Middle frontal gyrus (tissue), 1 donor: ENCODE data around the gene RNF130.

Experiments
- DNase-seq: peaks from one replicate; pipeline ENCODE4 v3.0.0-alpha.2; 2015; ENCODE audit warnings: low spot score; ENCODE audit errors: extremely low spot score

Gene RNF130

DNA sequence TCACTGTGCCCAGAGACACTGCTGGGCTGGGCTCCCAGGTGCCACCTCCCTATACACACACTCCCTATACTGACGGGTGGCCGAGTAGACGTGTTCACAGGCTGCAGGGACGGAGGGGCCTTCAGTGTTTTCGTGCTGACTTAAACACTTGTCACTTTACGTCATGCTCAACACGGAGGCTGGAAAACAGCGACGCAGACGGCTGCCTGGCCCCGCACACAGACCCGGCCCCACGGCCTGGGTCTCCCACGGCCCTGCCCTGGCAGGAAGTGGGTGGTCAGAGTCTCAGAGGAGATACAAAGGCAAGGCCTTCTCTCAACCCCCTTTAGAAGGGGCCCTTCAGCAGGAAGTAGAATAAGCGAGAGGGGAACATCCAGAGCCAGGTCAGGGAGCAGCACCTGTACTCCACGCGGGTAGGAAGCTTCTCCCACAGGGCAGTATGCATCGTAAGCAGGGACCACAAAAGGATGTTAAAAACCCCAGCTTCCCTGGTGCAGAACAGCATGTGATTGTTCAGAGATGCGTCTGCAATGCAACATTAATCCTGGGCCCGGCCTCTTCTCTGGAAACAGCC is 152.0 kb downstream of the RNF130 start:
- DNase-seq: no peak

DNA sequence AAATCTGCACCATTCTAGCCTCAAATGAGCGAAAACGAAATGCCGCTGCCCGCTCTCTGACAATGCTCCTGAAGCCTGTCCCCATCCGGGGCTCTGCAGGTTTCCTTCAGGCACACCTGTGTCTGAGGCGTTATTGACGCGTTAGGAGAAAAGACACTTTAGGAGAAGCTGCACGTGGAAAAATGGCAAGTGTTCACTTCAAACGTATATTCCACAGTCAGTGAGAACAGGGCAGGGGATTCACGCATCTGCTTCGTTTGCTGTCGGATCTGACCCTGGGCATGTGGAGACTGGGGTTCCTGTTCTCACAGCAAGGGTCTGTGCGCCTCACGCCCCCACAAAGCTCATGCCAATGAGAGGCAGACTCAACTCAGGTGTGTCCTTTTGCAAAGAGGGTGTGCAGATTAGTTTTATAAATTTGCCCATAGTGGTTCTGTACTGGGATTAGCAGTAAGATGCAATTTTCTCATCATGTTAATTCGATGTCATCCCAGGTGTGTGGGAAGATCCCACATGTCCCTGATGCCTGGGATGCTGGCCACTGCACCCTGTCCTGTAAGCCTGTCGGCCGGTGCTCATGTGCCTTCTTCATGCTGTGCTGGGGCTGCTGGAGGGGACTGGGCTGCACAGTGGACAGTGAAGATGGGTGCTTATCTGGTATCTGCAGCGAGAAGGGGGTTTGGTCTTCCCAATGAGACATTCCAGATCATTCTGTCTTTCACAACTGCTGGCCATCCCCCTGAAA is 152.6 kb downstream of the RNF130 start:
- no peak for DNase-seq

DNA sequence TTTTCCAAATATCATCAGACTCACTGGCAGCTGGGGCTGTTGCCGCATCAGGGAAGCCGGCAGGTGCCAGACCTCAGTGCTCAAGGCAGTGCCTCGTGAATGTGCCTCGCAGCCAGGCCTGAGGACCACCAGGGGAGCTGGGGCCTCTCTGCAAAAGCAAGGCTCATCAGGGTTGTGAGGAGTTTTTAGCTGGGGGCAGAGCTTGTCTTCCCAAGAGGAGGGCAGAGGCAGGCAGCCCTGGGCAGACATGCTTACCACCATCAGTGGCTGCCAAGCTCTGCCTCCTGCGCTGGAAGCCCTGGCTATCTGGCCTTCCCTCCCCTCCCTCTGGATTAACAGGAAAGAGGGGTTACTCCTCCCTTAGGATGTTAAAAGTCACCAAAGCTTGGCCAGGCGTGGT is 155.0 kb downstream of the RNF130 start:
- DNase-seq: no peak

DNA sequence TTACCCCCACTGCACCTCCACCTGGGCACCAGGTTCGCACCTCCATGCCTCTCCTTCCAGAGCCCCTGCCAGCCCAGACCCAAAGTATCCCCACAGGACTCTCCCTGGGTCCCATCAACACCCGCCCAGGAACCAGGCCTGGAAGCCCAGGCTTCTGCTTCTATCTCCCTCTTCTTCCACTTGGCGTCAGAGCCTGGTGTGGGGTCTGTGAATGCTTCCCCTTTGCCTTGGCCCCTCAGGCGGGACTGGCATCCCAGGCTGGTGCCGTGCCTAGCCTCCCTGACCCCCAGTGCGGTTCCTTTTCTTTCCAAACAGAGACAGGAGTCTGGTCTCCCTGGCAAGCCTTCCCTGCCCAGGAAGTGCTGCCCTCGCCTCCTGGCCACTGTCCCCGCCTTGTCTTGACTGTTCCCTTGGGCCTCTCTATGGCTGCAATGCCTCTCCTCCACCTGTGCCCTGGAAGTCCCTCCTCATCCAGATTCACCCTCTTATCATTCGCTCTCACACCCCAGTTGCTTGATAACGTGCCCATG is 156.1 kb downstream of the RNF130 start:
- DNase-seq: no peak

DNA sequence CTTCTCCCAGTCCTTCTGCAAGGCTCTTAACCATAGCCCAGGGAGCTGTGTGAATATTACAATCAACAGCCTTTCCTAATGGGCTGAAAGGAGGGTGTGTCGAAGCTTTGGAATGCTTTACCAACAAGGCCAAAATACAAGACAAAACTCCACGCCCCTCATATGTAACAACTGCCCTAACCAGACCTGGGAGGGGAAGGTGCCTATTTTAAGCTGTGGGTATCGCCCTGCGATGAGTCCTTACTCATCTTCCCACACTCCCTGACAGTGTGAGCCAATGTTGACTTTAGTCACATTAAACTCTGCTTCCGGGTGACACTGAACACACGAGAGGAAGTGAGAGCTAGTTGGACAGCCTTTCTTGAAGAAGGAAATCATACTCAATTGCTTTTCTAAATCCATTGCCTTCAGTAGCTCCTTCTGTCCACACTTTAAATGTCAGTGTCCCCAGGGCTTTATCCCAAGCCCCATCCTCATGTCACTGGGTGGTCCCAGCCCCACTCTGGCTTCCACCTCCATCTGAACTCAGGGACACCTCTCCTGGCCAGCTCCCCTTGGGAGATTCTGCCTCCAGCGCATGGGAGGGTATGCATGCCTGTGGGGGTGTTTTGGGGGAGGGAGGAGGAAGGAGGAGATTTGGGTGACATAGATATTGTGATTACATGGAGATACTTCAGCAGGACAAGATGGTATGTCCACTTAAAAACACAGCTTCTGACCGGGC is 157.4 kb downstream of the RNF130 start:
- DNase-seq: no peak

DNA sequence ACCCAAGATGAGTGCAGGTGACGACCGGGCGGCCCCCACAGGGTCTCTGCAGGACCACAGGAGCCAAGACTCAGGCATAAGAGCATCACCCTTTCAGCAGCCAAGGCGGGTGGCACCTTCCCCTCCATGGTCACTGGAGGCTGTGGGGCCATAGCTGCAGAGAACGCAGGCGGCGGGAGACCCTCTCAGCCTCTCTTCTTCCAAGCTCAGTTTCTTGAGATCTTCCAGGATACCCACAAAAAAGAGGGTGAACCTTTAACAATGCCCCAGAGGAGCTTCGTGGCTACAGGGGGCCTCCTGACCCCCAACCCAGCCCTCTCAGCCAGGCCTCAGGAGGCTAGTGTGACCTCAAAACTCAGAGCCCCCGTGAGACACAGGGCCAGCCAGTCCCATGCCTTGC is 158.1 kb downstream of the RNF130 start:
- DNase-seq: no peak

DNA sequence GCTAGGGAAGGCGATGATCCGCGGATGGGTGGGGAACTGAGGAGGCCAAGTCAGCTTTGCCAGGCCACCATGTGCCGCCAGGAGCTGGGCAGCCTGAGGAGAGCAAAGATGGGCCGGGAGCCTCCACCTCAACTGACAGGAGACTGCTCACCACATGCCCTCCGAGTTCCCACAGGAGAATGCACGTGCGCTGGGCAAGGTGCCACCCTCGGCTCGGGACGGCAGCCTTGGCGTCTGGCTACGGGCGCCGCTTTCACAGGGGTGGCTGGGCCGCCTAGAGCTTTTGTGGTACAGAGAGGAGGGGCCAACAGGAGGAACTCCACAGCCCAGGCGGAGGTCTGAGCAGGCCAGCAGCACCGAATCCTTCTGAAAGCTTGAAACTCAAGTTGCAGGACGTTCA is 158.6 kb downstream of the RNF130 start:
- DNase-seq: no peak

DNA sequence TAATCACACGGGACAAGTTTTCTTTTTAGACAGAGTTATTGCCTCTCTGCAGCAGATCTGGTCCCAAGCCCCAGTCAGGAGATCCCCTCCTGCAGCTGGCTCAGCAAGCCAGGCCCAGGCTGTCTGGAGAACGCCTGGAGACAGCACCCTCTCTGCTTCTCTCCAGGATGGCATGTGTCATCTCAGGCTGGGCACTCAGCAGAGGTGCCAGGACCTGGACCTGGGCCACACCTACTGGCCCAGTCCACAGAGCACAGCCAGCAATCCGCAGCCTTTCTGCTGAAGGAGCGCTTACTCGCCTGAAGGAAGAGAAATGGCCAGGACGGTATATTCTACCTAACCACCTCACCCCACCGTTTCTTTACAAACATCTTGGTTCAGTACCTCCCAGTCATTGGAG is 159.2 kb downstream of the RNF130 start:
- DNase-seq: no peak

DNA sequence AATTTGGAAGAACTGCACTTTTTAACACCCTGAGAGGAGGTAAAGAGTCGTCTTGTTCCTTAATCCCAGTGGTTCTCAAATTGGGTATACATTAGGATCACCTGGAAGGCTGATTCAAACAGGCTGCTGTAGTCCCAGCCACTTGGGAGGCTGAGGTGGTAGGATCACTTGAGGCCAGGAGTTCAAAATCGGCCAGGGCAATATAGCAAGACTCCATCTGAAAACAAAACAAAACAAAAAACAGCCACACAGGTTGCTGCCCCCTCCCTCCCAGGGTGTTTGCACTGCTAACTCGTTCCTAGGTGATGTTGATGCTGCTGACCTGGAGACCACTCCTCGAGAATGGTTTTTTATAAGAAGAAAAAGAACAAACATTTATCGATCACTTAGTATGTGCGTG is 162.3 kb downstream of the RNF130 start:
- DNase-seq: no peak

DNA sequence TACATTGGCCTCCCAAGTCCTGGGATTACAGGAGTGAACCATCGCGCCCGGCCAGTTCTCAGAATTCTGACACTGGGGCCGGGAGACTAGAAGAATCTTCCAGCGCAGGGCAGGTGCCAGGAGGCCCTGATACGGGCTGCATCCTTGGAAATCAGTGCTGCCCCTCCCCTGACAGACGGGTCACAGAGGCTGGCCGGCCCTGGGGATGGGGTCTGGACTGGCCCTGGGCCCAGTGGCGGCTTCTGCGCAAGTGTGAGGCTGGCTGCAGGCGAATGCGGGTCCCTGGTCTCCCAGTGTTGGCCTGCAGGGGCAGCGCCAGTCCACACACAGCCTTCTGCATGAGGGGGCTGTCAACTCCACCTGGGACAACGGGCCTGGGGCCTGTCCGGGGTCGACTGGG is 163.0 kb downstream of the RNF130 start:
- no peak for DNase-seq

DNA sequence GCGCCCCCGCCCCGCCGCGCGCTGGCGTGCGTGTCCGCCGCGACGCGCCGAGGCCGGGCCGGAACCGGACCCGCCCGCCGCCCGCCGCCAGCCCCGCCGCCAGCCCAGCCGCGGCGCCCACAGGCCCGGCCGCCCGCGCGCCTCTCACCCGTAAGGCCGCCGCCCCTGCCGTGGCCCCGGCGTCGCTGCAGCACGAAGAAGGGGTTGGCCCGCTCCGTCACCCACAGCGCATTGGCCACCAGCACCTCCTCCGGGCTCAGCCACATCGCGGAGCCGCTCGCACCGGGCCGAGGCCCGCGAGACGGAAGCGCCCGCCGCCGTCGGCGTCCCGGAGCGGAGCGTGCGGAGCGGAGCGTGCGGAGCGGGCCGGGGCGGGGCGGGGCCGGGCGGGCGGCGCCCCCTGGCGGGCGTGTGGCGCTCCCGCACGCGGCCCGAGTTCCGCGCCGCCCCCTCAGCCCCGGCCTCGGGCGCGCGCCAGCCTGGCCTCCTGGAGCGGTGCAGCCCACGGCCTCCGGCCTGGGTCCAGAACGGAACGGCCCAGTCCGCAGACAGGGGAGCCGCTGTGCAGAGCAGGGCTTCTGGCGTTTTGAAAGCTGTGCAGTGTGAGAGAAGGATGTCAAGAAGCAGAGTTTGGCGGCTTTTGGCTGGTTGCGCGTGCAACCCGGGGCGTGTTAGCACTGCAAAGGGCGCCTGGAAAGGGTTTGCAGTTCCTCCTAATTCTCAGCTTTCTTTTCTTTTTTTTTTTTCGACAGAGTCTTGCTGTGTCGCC is 163.8 kb downstream of the RNF130 start, which contains the start of gene TBC1D9B:
Gene TBC1D9B (minus strand): TSS at position 342 of the 769 bp plus-strand sequence. CDS start 76 bp downstream, at position 266.
- DNase-seq: peak; percentile 44

DNA sequence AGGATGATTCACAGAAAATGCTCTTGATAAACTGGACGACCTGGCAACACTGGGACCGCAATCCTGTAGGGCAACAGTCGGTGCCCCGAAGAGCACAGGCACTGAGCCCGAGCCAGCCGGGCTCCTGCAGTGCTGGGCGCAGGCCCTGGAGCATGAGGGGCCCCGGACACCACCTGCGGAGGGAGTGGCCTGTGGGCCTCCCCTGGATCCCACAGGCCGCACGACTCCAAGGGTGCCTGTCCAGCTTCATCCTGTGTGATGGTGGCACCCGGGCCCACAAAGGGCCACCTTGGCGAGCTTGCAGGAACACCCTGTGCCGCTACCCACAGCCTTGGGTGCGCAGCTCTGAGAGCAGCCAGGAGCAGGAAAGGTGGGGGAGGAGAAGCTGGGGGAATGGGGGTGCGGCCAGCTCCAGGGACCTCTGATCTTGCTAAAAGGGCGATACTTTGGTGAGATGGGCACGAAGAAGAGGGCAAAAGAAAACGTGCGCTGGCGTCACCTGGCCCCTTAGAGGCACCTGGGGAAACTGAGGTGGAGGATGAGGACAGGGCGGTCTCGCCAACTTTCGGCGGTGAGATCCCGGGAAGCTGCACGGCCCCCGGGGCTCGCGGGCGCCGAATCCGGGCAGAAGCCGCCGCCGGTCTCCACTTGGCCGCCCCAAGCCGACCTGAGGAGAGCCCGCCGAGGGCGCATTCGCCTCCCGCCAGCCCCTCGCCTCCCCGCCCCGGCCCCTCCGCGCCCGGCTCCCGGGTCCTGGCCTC is 164.6 kb downstream of the RNF130 start:
- no peak for DNase-seq

DNA sequence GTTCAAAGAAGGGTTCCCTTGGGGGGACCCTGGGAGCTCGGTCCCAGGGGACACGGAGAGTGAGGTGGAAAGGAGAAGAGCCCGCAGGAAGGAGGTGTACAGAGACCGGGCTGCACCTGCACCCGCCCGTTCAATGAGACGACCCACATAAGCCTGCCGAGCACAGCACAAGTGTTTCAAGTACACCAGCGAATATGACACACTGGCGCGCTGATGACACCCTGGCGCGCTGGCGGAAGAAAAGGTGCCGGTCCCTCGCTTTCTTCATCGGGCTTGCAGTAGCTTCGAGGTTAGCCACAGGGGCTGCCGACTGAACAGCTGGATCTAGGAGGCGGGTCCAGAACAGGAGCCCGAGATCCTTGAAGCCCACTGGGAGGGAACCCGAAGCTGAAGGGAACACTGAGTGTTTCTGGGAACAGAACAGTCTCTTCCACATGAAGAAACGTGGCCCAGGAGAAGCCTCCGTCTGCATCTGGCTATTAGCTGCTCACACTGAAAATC is 165.2 kb downstream of the RNF130 start:
- no peak for DNase-seq

DNA sequence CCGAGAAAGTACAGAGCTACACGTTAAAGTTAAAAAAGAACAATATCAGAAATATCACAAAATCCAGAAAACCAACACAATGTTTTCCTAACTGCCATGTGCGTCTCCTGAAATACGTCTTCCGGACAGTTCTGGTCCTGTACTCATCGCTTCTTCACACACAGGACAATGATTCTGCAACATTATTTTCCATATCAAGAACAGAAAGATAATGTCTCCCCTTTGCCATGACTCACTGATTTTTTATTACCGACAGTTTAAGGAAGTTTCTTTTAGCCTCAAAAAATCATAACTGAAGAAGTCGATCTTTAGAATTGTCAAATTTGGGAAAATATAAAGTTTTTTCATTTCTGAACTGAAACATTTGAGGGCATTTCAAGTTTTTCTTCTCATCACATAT is 166.4 kb downstream of the RNF130 start:
- DNase-seq: no peak
